CD4-positive, alpha-beta T cell (primary cell): ENCODE results near the gene CHST12. TPM values are rescaled to one million over a fixed set of nuclear protein-coding genes. Genes with fewer than 3 reads are reported as not detected.
A peak's percentile ranks its signal among the peaks of the same experiment; 100 is the strongest.

ENCODE experiments used
- ATAC-seq: fragments of 200-7000 bp; cut with Tn5 transposase; one replicate; pipeline ENCODE4 v1.10.0; 2022; ENCODE audit warnings: mild to moderate bottlenecking; ENCODE audit not compliant: poor library complexity
- CTCF ChIA-PET: fragments of 350-600 bp; sonication (Branson Sonifier 250); formaldehyde crosslinking; loops from one replicate; lab custom pipeline; 2021; ENCODE audit warnings: antibody characterized with exemption, inconsistent platforms; lab: Charles Lee
- POLR2A ChIA-PET: fragments of 350-600 bp; sonication (Branson Sonifier 250); formaldehyde crosslinking; loops from one replicate; lab custom pipeline; 2021; ENCODE audit warnings: antibody characterized with exemption, inconsistent platforms; lab: Charles Lee
- DNase-seq, 14 experiments: peaks; one replicate each; pipeline ENCODE4 v3.0.0-alpha.2; 2013 to 2020; ENCODE audit warnings: mixed read lengths in 2 of 14
- H3K27ac ChIP-seq, 2 donors: one replicate each; pipeline versions ENCODE4 v1.5.1 to v1.7.0; 2013; ENCODE audit warnings: low read length in 2 of 2, low read depth in 1 of 2, mild to moderate bottlenecking in 1 of 2
- H3K27me3 ChIP-seq, 2 experiments: 1 replicate in 1 of 2; 2 replicates in 1 of 2; pipeline versions ENCODE4 v1.6.1 to v1.7.0; 2013; ENCODE audit warnings: low read length in 2 of 2, control low read depth in 1 of 2, mild to moderate bottlenecking in 1 of 2, moderate library complexity in 1 of 2; ENCODE audit not compliant: insufficient read depth in 2 of 2, control insufficient read depth in 1 of 2
- H3K36me3 ChIP-seq: one replicate; pipeline ENCODE4 v1.6.1; 2013; ENCODE audit warnings: low read length, control low read depth; ENCODE audit not compliant: insufficient read depth
- H3K4me1 ChIP-seq: one replicate; pipeline ENCODE4 v1.6.1; 2013; ENCODE audit warnings: low read length, control low read depth; ENCODE audit not compliant: insufficient read depth
- H3K4me3 ChIP-seq: one replicate; pipeline ENCODE4 v1.5.1; 2013; ENCODE audit warnings: mild to moderate bottlenecking, low read length, moderate library complexity
- H3K9me3 ChIP-seq, 2 experiments: 1 replicate in 1 of 2; 2 replicates in 1 of 2; pipeline versions ENCODE4 v1.6.1 to v1.7.0; 2013; ENCODE audit warnings: low read length in 2 of 2, mild to moderate bottlenecking in 2 of 2, control low read depth in 1 of 2, moderate library complexity in 1 of 2; ENCODE audit not compliant: control insufficient read depth in 1 of 2, insufficient read depth in 1 of 2
- H3K27ac Mint-ChIP-seq: one replicate; pipeline ENCODE4 v1.8.0; 2020; ENCODE audit warnings: mixed read lengths
- H3K27me3 Mint-ChIP-seq: one replicate; pipeline ENCODE4 v1.8.0; 2021; ENCODE audit warnings: mixed read lengths
- H3K36me3 Mint-ChIP-seq: one replicate; pipeline ENCODE4 v1.8.0; 2021; ENCODE audit warnings: low read depth, mixed read lengths
- H3K4me1 Mint-ChIP-seq: one replicate; pipeline ENCODE4 v1.8.0; 2021; ENCODE audit warnings: low read depth, mixed read lengths
- H3K4me3 Mint-ChIP-seq: one replicate; pipeline ENCODE4 v1.8.0; 2020; ENCODE audit warnings: mild to moderate bottlenecking, mixed read lengths
- H3K9me3 Mint-ChIP-seq: one replicate; pipeline ENCODE4 v1.8.0; 2020; ENCODE audit warnings: mixed read lengths
- intact Hi-C, 2 experiments: fragments of 100-400 bp; cut with DNase I in 1 of 2; cut with micrococcal nuclease in 1 of 2; formaldehyde crosslinking; loops; one replicate each; pipeline versions ENCODE4 v1.15.1 to v1.9.0; 2023 to 2025; cut with DNase I, micrococcal nuclease
- total RNA-seq, 174 experiments: library from RNA in 2 of 174; stranded (reverse) in 2 of 174; gene quantifications; one replicate each; pipeline ENCODE4 v1.2.3 and lab custom pipeline; 2021 to 2026
- TF ChIP-seq, protein P1 (sequence below): fragments of 200-600 bp; IDR thresholded peaks from one replicate; pipeline ENCODE4 v1.8.0; 2022; ENCODE audit warnings: antibody characterized with exemption, mild to moderate bottlenecking

The CHST12 gene
- total RNA-seq, 2 experiments from 2014 or later = 6.6 to 8.6 TPM

DNA sequence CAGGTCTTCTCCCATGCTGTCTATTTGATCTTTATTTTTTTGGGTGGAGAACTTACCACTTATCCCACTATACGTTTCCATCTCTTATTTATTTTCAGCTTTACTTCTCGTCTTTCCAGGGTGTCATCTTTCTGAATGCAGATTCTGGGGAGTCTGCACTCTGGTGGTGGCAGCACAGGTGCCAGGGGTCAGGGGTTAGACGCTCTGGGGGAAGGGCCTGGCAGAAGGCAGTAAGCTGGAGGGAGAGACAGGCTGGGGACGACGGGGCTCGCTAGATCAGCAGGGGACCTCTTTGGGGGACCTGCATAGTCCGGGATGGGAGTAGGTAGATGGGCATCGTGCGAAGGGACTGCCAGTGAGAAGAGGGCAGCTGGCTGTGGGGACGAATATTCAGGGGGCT is 22.3 kb downstream of the CHST12 start:
- CTCF ChIA-PET = no interaction called here
- no peaks in the 10 kb centered on the region for H3K27me3 Mint-ChIP-seq

DNA sequence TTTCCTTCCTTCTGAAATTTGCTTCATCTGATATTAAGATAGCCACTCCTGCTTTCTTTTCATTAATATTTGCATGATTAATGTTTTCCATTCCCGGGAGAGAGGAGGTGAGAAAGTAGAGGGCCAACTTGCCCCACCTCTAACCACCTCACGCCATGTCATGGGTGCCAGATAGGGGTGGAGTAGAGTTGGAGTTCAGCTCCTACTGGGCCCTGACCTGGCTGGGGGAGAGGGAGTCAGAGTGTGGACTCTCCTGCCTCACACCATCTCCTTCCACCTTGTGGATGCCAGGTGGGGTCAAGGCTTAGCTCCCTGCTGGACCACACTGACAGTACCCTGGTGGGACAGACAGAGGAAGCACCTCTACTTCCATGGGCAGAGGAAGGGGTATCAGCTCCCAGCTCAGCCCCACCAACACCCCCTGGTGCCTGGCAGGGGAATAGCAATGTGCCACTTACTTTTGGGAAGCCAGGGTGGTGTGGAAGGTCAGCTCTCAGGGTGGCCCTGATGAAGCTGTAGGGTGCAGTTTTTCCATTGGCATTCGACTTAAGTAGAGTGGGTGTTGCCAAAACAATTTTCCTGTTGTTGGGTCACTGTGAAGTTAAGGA is 28.0 kb downstream of the CHST12 start:
- peaks cover 4% of the 10 kb centered on the region for H3K9me3 Mint-ChIP-seq
- Histone ChIP-seq H3K27ac (no peak overlapping the region), H3K36me3 (peaks cover 32% of the 10 kb centered on the region), H3K4me1 (peaks cover 4% of the 10 kb centered on the region), H3K9me3 (peaks cover 0 to 13% of the 10 kb centered on the region in 2 experiments), H3K27me3 (no peaks in the 10 kb centered on the region), H3K4me3 (no peak overlapping the region)
- TF ChIP-seq, protein P1, sequence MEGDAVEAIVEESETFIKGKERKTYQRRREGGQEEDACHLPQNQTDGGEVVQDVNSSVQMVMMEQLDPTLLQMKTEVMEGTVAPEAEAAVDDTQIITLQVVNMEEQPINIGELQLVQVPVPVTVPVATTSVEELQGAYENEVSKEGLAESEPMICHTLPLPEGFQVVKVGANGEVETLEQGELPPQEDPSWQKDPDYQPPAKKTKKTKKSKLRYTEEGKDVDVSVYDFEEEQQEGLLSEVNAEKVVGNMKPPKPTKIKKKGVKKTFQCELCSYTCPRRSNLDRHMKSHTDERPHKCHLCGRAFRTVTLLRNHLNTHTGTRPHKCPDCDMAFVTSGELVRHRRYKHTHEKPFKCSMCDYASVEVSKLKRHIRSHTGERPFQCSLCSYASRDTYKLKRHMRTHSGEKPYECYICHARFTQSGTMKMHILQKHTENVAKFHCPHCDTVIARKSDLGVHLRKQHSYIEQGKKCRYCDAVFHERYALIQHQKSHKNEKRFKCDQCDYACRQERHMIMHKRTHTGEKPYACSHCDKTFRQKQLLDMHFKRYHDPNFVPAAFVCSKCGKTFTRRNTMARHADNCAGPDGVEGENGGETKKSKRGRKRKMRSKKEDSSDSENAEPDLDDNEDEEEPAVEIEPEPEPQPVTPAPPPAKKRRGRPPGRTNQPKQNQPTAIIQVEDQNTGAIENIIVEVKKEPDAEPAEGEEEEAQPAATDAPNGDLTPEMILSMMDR = peak; percentile 59
- CTCF ChIA-PET = interaction anchor here (0.6 to 2.2 kb wide), 3 partner anchors 25 to 852 kb away, joined by 3 to 10 read pairs (median 4); no protein-coding TSS in a partner anchor
- POLR2A ChIA-PET = interaction anchor here (1.4 kb wide), 1 partner anchor 24 kb away, joined by 3 read pairs; no protein-coding TSS in a partner anchor
- no peak overlapping the region for H3K27ac Mint-ChIP-seq
- peak in 12 of 14 experiments; percentile 15 to 68 (median 35) for DNase-seq
- intact Hi-C loops = no loop called here
- peaks cover 6% of the 10 kb centered on the region for H3K4me1 Mint-ChIP-seq
- peaks cover 42% of the 10 kb centered on the region for H3K36me3 Mint-ChIP-seq
- no peaks in the 10 kb centered on the region for H3K27me3 Mint-ChIP-seq
- peak; percentile 64 for ATAC-seq
- H3K4me3 Mint-ChIP-seq = no peak overlapping the region

More for the DNA sequence above, 22.3 kb downstream of the CHST12 start:
- H3K27ac ChIP-seq = no peak overlapping the region
- H3K36me3 ChIP-seq = peaks cover 6% of the 10 kb centered on the region
- no peaks in the 10 kb centered on the region for H3K9me3 Mint-ChIP-seq
- ATAC-seq (no peak), DNase-seq (no peak)
- TF ChIP-seq, protein P1 = no peak
- peaks cover 0 to 3% of the 10 kb centered on the region in 2 experiments for H3K9me3 ChIP-seq
- no peak overlapping the region for H3K27ac Mint-ChIP-seq
- intact Hi-C loops = no loop called here
- H3K4me3 Mint-ChIP-seq = no peak overlapping the region
- POLR2A ChIA-PET = interaction anchor here (0.8 kb wide), 1 partner anchor 19 kb away, joined by 3 read pairs; no protein-coding TSS in a partner anchor
- peaks cover under 1% of the 10 kb centered on the region for H3K36me3 Mint-ChIP-seq
- H3K27me3 ChIP-seq = no peaks in the 10 kb centered on the region
- H3K4me1 ChIP-seq = peaks cover 3% of the 10 kb centered on the region
- peaks cover under 1% of the 10 kb centered on the region for H3K4me1 Mint-ChIP-seq
- no peak overlapping the region for H3K4me3 ChIP-seq

DNA sequence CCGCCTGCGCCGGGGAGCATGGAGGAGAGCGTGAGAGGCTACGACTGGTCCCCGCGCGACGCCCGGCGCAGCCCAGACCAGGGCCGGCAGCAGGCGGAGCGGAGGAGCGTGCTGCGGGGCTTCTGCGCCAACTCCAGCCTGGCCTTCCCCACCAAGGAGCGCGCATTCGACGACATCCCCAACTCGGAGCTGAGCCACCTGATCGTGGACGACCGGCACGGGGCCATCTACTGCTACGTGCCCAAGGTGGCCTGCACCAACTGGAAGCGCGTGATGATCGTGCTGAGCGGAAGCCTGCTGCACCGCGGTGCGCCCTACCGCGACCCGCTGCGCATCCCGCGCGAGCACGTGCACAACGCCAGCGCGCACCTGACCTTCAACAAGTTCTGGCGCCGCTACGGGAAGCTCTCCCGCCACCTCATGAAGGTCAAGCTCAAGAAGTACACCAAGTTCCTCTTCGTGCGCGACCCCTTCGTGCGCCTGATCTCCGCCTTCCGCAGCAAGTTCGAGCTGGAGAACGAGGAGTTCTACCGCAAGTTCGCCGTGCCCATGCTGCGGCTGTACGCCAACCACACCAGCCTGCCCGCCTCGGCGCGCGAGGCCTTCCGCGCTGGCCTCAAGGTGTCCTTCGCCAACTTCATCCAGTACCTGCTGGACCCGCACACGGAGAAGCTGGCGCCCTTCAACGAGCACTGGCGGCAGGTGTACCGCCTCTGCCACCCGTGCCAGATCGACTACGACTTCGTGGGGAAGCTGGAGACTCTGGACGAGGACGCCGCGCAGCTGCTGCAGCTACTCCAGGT is 29.7 kb downstream of the CHST12 start:
- ATAC-seq = no peak
- intact Hi-C loops = no loop called here
- Mint-ChIP-seq H3K36me3 (peaks cover 48% of the 10 kb centered on the region), H3K9me3 (peaks cover 4% of the 10 kb centered on the region), H3K27ac (no peak overlapping the region), H3K27me3 (no peaks in the 10 kb centered on the region), H3K4me1 (peaks cover 6% of the 10 kb centered on the region), H3K4me3 (no peak overlapping the region)
- CTCF ChIA-PET = no interaction called here
- Histone ChIP-seq H3K36me3 (peaks cover 36% of the 10 kb centered on the region), H3K27me3 (no peaks in the 10 kb centered on the region), H3K9me3 (peaks cover 0 to 13% of the 10 kb centered on the region in 2 experiments), H3K4me3 (no peak overlapping the region), H3K27ac (no peak overlapping the region), H3K4me1 (peaks cover 4% of the 10 kb centered on the region)
- POLR2A ChIA-PET = no interaction called here
- TF ChIP-seq, protein P1 = no peak
- no peak for DNase-seq
